SH-SY5Y (cell line): ENCODE results near the gene ISM2.

Experiments used
- GATA2 ChIP-seq: IDR thresholded peaks from 2 replicates; pipeline ENCODE4 v1.6.1; 2011; ENCODE audit warnings: mild to moderate bottlenecking, low read depth, low read length
- GATA3 ChIP-seq: IDR thresholded peaks from 2 replicates; pipeline ENCODE4 v1.6.1; 2011; ENCODE audit warnings: low read depth, mild to moderate bottlenecking, low read length, moderate library complexity

- TF ChIP-seq GATA2 (no peak), GATA3 (no peak)
Measured at GRCh38 chr14:77470224-77470870, 28.3 kb downstream of the ISM2 start.
